SK-N-SH (cell line): ENCODE results near the gene BACE2. TPM values are rescaled to one million over a fixed set of nuclear protein-coding genes. Genes with fewer than 3 reads are reported as not detected.

Experiments used
- CTCF ChIA-PET: fragments of 300-600, 350-600 bp; formaldehyde crosslinking; extraction: SDS; loops from one replicate; lab custom pipeline; 2021; lab: Yijun Ruan, JAX
- POLR2A ChIA-PET: fragments of 350-600 bp; sonication (Branson Sonifier 250); formaldehyde crosslinking; extraction: SDS; loops from one replicate; lab custom pipeline; 2020; ENCODE audit warnings: antibody characterized with exemption, inconsistent platforms; lab: Yijun Ruan, JAX
- DNase-seq: peaks from one replicate; pipeline ENCODE4 v3.0.0; 2012
- H2AFZ ChIP-seq: fragments of 200-600 bp; sonication (generic); 2 replicates; pipeline ENCODE4 v1.8.1; 2016; ENCODE audit warnings: antibody characterized with exemption, mild to moderate bottlenecking, low read depth
- H3F3A ChIP-seq: fragments of 200-600 bp; sonication (generic); replicated peaks from 2 replicates; pipeline ENCODE3; 2016; ENCODE audit warnings: antibody characterized with exemption, mild to moderate bottlenecking; ENCODE audit not compliant: insufficient read depth
- H3K27ac ChIP-seq, 2 experiments: fragments of 200-500 bp in 1 of 2; fragments of 200-600 bp in 1 of 2; sonication (Bioruptor generic) in 1 of 2; sonication (generic), shearing (Covaris generic) in 1 of 2; 2 replicates each; pipeline versions ENCODE4 v1.5.1 to v1.6.1; 2014 to 2016; ENCODE audit warnings: low read depth in 2 of 2, inconsistent platforms in 1 of 2, low read length in 1 of 2, mild to moderate bottlenecking in 1 of 2, mixed read lengths in 1 of 2
- H3K27me3 ChIP-seq: fragments of 200-600 bp; sonication (generic), shearing (Covaris generic); 2 replicates; pipeline ENCODE4 v1.6.1; 2016; ENCODE audit warnings: mixed run types; ENCODE audit not compliant: insufficient read depth
- H3K36me3 ChIP-seq, 2 experiments: fragments of 200-500 bp in 1 of 2; fragments of 200-600 bp in 1 of 2; sonication (Bioruptor generic) in 1 of 2; sonication (generic) in 1 of 2; replicated peaks in 1 of 2; 2 replicates each; pipeline versions ENCODE3 to v1.5.1; 2014 to 2016; ENCODE audit warnings: low read length in 1 of 2, mild to moderate bottlenecking in 1 of 2; ENCODE audit not compliant: insufficient read depth in 2 of 2, control insufficient read depth in 1 of 2
- H3K4me1 ChIP-seq, 2 experiments: fragments of 200-500 bp in 1 of 2; fragments of 200-600 bp in 1 of 2; sonication (Bioruptor generic) in 1 of 2; sonication (generic), shearing (Covaris generic) in 1 of 2; 2 replicates each; pipeline versions ENCODE4 v1.5.1 to v1.6.1; 2014 to 2016; ENCODE audit warnings: low read depth in 1 of 2, low read length in 1 of 2, mixed run types in 1 of 2; ENCODE audit not compliant: insufficient read depth in 2 of 2, control insufficient read depth in 1 of 2
- H3K4me2 ChIP-seq: fragments of 200-600 bp; sonication (generic), shearing (Covaris generic); 2 replicates; pipeline ENCODE4 v1.6.1; 2017; ENCODE audit warnings: mixed run types
- H3K4me3 ChIP-seq, 2 experiments: fragments of 200-500 bp in 1 of 2; fragments of 200-600 bp in 1 of 2; sonication (Bioruptor generic) in 1 of 2; sonication (generic), shearing (Covaris generic) in 1 of 2; 2 replicates each; pipeline versions ENCODE4 v1.5.1 to v1.8.1; 2014 to 2016; ENCODE audit warnings: low read depth in 2 of 2, inconsistent platforms in 1 of 2, low read length in 1 of 2, mild to moderate bottlenecking in 1 of 2, mixed read lengths in 1 of 2, moderate library complexity in 1 of 2
- H3K79me2 ChIP-seq: fragments of 200-600 bp; sonication (generic); 2 replicates; pipeline ENCODE4 v1.8.1; 2017; ENCODE audit warnings: mild to moderate bottlenecking; ENCODE audit not compliant: insufficient read depth
- H3K9ac ChIP-seq: fragments of 200-600 bp; sonication (generic); 2 replicates; pipeline ENCODE4 v1.6.1; 2017; ENCODE audit warnings: mixed run types
- H3K9me2 ChIP-seq: fragments of 200-600 bp; sonication (generic); 2 replicates; pipeline ENCODE4 v1.6.1; 2017; ENCODE audit warnings: mixed run types
- H3K9me3 ChIP-seq: fragments of 200-600 bp; sonication (generic); 2 replicates; pipeline ENCODE4 v1.6.1; 2017; ENCODE audit warnings: mixed run types, mild to moderate bottlenecking, moderate library complexity
- H4K20me1 ChIP-seq: fragments of 200-600 bp; sonication (generic); 2 replicates; pipeline ENCODE4 v1.6.1; 2017; ENCODE audit warnings: mild to moderate bottlenecking, mixed run types; ENCODE audit not compliant: insufficient read depth
- CHD2 ChIP-seq: fragments of 150-350 bp; IDR thresholded peaks from 2 replicates; pipeline ENCODE4 v1.6.1; 2018; ENCODE audit warnings: low read length; ENCODE audit not compliant: partially characterized antibody
- GATA2 ChIP-seq: sonication (generic); formaldehyde crosslinking; IDR thresholded peaks from 2 replicates; pipeline ENCODE4 v1.5.0; 2020; ENCODE audit warnings: mild to moderate bottlenecking, missing genetic modification reagents
- IRF3 ChIP-seq: fragments of 150-350 bp; IDR thresholded peaks from 2 replicates; pipeline ENCODE4 v1.6.1; 2016; ENCODE audit warnings: mild to moderate bottlenecking, low read depth, low read length
- MEF2A ChIP-seq: IDR thresholded peaks from 2 replicates; pipeline ENCODE4 v1.4.0; 2012; ENCODE audit warnings: low read depth, borderline replicate concordance
- MXI1 ChIP-seq: IDR thresholded peaks from 2 replicates; pipeline ENCODE4 v1.6.1; 2012; ENCODE audit warnings: mild to moderate bottlenecking, low read depth, low read length, improper control_type of control experiment
- REST ChIP-seq: IDR thresholded peaks from 2 replicates; pipeline ENCODE4 v1.6.1; 2012; ENCODE audit warnings: mild to moderate bottlenecking, low read depth, low read length, moderate library complexity
- RFX5 ChIP-seq: IDR thresholded peaks from 2 replicates; pipeline ENCODE4 v1.6.1; 2012; ENCODE audit warnings: mild to moderate bottlenecking, improper control_type of control experiment, low read length
- RXRA ChIP-seq: IDR thresholded peaks from 2 replicates; pipeline ENCODE4 v1.4.0; 2012; ENCODE audit warnings: low read depth, mild to moderate bottlenecking, borderline replicate concordance
- SIN3A ChIP-seq: IDR thresholded peaks from 2 replicates; pipeline ENCODE4 v1.6.1; 2012; ENCODE audit warnings: low read depth, mild to moderate bottlenecking, low read length, moderate library complexity, borderline replicate concordance
- SMC3 ChIP-seq: IDR thresholded peaks from 2 replicates; pipeline ENCODE4 v1.6.1; 2012; ENCODE audit warnings: low read depth, low read length, improper control_type of control experiment
- TAF1 ChIP-seq: IDR thresholded peaks from 2 replicates; pipeline ENCODE4 v1.6.1; 2012; ENCODE audit warnings: low read depth, mild to moderate bottlenecking, low read length, moderate library complexity, borderline replicate concordance
- USF2 ChIP-seq: fragments of 150-350 bp; IDR thresholded peaks from 2 replicates; pipeline ENCODE4 v1.6.1; 2017; ENCODE audit warnings: antibody characterized with exemption, low read length, low read depth, borderline replicate concordance
- YY1 ChIP-seq: IDR thresholded peaks from 2 replicates; pipeline ENCODE4 v1.4.0; 2012; ENCODE audit warnings: low read depth, mild to moderate bottlenecking
- ZBTB33 ChIP-seq: IDR thresholded peaks from 2 replicates; pipeline ENCODE4 v1.4.0; 2012; ENCODE audit warnings: low read depth, borderline replicate concordance
- WGBS: methylation state at CpG from one replicate; pipeline ENCODE4 v1.1.6; 2017; ENCODE audit warnings: low lambda C conversion rate; 5-methylcytosine and 5-hydroxymethylcytosine counted together
- polyA plus RNA-seq, 3 experiments: library from polyadenylated mRNA; depleted of rRNA; stranded (reverse); fragments of >200 nt; gene quantifications; 2 replicates each; pipeline ENCODE4 v1.2.3, GENCODE V29; 2012

Gene BACE2
- polyA plus RNA-seq, 1 of the 3 experiments (the other 2 are of a cell fraction), result 23.4 TPM

- Histone ChIP-seq H3K4me1 (no peaks in the 10 kb centered on the region), H3K9ac (no peak overlapping the region), H3K27me3 (no peaks in the 10 kb centered on the region; the same call in 1 of the 2 replicates), H3K4me2 (no peak overlapping the region), H3K27ac (no peak overlapping the region), H3K9me3 (no peaks in the 10 kb centered on the region), H3K79me2 (no peaks in the 10 kb centered on the region), H3K4me3 (no peak overlapping the region), H4K20me1 (no peaks in the 10 kb centered on the region), H3F3A (peaks cover 7% of the 10 kb centered on the region), H3K36me3 (no peaks in the 10 kb centered on the region), H2AFZ (no peak overlapping the region), H3K9me2 (no peaks in the 10 kb centered on the region)
- WGBS, result 71% methylated on average over 11 of the region's 11 CpGs
- ChIA-PET CTCF (interaction anchor here (1.6 kb wide), 1 partner anchor 43 kb away, joined by 5 read pairs; no protein-coding TSS in a partner anchor), POLR2A (no interaction called here)
- no peak for DNase-seq
- TF ChIP-seq IRF3 (no peak), ZBTB33 (no peak), USF2 (no peak), CHD2 (no peak), MEF2A (no peak), SIN3A (no peak), YY1 (no peak), TAF1 (no peak)
Measured at GRCh38 chr21:41164981-41165655, 2.8 kb upstream of the BACE2 start.

GRCh38 chr21:41166884-41167283 is 1.1 kb upstream of the BACE2 start:
- 18% methylated on average over 8 of the region's 14 CpGs for WGBS
- Histone ChIP-seq H3K4me1 (no peaks in the 10 kb centered on the region), H3F3A (peaks cover 7% of the 10 kb centered on the region), H3K4me2 (peak overlapping the region; percentile 96; the same call in 1 of the 2 replicates), H4K20me1 (no peaks in the 10 kb centered on the region), H3K79me2 (no peaks in the 10 kb centered on the region), H3K9ac (no peak overlapping the region), H3K36me3 (no peaks in the 10 kb centered on the region), H3K27ac (no peak overlapping the region), H3K4me3 (no peak overlapping the region; a peak in 2 of 4 replicates), H3K9me2 (no peaks in the 10 kb centered on the region), H3K27me3 (no peaks in the 10 kb centered on the region; the same call in 1 of the 2 replicates), H3K9me3 (no peaks in the 10 kb centered on the region), H2AFZ (peak overlapping the region; percentile 91; the same call in 1 of the 2 replicates)
- CTCF ChIA-PET, result interaction anchor here (0.7 to 1.2 kb wide), 5 partner anchors 19 to 1046 kb away, joined by 3 to 4 read pairs (median 3); no protein-coding TSS in a partner anchor
- peak; percentile 20 for DNase-seq
- POLR2A ChIA-PET, result no interaction called here
- TF ChIP-seq MXI1 (no peak), RXRA (no peak), USF2 (no peak), REST (no peak), YY1 (no peak), CHD2 (no peak), GATA2 (CRISPR knock-in tag) (no peak), SIN3A (no peak), RFX5 (no peak), SMC3 (no peak), IRF3 (no peak)
